Mesothelial cell of epicardium (in vitro differentiated cells): Measurements from ENCODE around the gene SENP1. TPM values are rescaled to one million over a fixed set of nuclear protein-coding genes. Genes with fewer than 3 reads are reported as not detected.

Experiments used
- DNase-seq, 2 experiments: peaks; one replicate each; pipeline ENCODE4 v3.0.0; 2021; ENCODE audit warnings: low spot score in 2 of 2; ENCODE audit not compliant: unreplicated experiment in 2 of 2
- H3K27ac Mint-ChIP-seq: 2 replicates; pipeline ENCODE4 v1.8.0; 2021; ENCODE audit warnings: mixed read lengths
- H3K27me3 Mint-ChIP-seq: 2 replicates; pipeline ENCODE4 v1.8.0; 2021; ENCODE audit warnings: low read depth, mixed read lengths
- H3K36me3 Mint-ChIP-seq: 2 replicates; pipeline ENCODE4 v1.8.0; 2021; ENCODE audit warnings: mixed read lengths
- H3K4me1 Mint-ChIP-seq: 2 replicates; pipeline ENCODE4 v1.8.0; 2021; ENCODE audit warnings: mixed read lengths
- H3K4me3 Mint-ChIP-seq: 2 replicates; pipeline ENCODE4 v1.8.0; 2021; ENCODE audit warnings: mild to moderate bottlenecking, moderate library complexity, mixed read lengths
- H3K9me3 Mint-ChIP-seq: 2 replicates; pipeline ENCODE4 v1.8.0; 2021; ENCODE audit warnings: mixed read lengths
- CTCF ChIP-seq: fragments of 200-600 bp; sonication (generic); IDR thresholded peaks from one replicate; pipeline ENCODE4 v1.5.0; 2021; ENCODE audit warnings: antibody characterized with exemption; ENCODE audit not compliant: unreplicated experiment
- total RNA-seq: library from RNA; stranded (reverse); gene quantifications from 3 replicates; pipeline ENCODE4 v1.2.1, GENCODE V29; 2021

Gene SENP1
- total RNA-seq, result 27.1 to 31.1 TPM (median 27.6 TPM) in 3 replicates

GRCh38 chr12:48105867-48106680 is at the start of gene SENP1:
Gene SENP1 (minus strand): TSS chr12:48106079. CDS start chr12:48101472, 4,607 bp downstream.
- DNase-seq, result peak; percentile 54 to 80
- Mint-ChIP-seq H3K9me3 (no peaks in the 10 kb centered on the region), H3K27ac (peak within 1 kb of the TSS; percentile 94), H3K4me3 (peak within 1 kb of the TSS; percentile 83), H3K27me3 (peaks cover 11% of the 10 kb centered on the region), H3K36me3 (no peaks in the 10 kb centered on the region), H3K4me1 (peaks cover 28% of the 10 kb centered on the region)
- no peak for TF ChIP-seq CTCF

GRCh38 chr12:48151103-48151771 is 45.4 kb upstream of the SENP1 start:
- peaks cover 17% of the 10 kb centered on the region for H3K36me3 Mint-ChIP-seq
- DNase-seq, result no peak
- no peak overlapping the region for H3K4me3 Mint-ChIP-seq

GRCh38 chr12:48145981-48146380 is 40.1 kb upstream of the SENP1 start:
- no peaks in the 10 kb centered on the region for H3K9me3 Mint-ChIP-seq
- no peak for DNase-seq
- no peak for TF ChIP-seq CTCF
- no peak overlapping the region for H3K27ac Mint-ChIP-seq
- H3K27me3 Mint-ChIP-seq, result no peaks in the 10 kb centered on the region
- H3K36me3 Mint-ChIP-seq, result peaks cover 43% of the 10 kb centered on the region
- no peaks in the 10 kb centered on the region for H3K4me1 Mint-ChIP-seq
- H3K4me3 Mint-ChIP-seq, result no peak overlapping the region

More at GRCh38 chr12:48151103-48151771, 45.4 kb upstream of the SENP1 start:
- no peaks in the 10 kb centered on the region for H3K27me3 Mint-ChIP-seq
- TF ChIP-seq CTCF, result no peak
- no peaks in the 10 kb centered on the region for H3K9me3 Mint-ChIP-seq
- peaks cover 2% of the 10 kb centered on the region for H3K4me1 Mint-ChIP-seq
- no peak overlapping the region for H3K27ac Mint-ChIP-seq

- Mint-ChIP-seq H3K27me3 (no peaks in the 10 kb centered on the region), H3K27ac (no peak overlapping the region), H3K4me1 (no peaks in the 10 kb centered on the region), H3K36me3 (peaks cover 41% of the 10 kb centered on the region), H3K9me3 (no peaks in the 10 kb centered on the region), H3K4me3 (no peak overlapping the region)
- TF ChIP-seq CTCF, result no peak
- no peak for DNase-seq
Observed at GRCh38 chr12:48143898-48144297, 38.0 kb upstream of the SENP1 start.

GRCh38 chr12:48142818-48143674 is 37.2 kb upstream of the SENP1 start:
- Mint-ChIP-seq H3K4me3 (no peak overlapping the region), H3K4me1 (no peaks in the 10 kb centered on the region), H3K36me3 (peaks cover 41% of the 10 kb centered on the region), H3K9me3 (no peaks in the 10 kb centered on the region), H3K27me3 (no peaks in the 10 kb centered on the region), H3K27ac (peak overlapping the region; percentile 16)
- DNase-seq, result no peak
- TF ChIP-seq CTCF, result no peak
